G401.6 (cell line): ENCODE measurements around the gene ZNF383.
"Not testable (repeated sequence)": the region's sequence is repeated elsewhere in the genome, so short reads cannot be mapped to it uniquely, and the experiment has no call there.

Experiments used
- FAIRE-seq: peaks from 2 replicates; lab custom pipeline; 2012; peaks lifted over from hg19 to GRCh38; lab: Jason Lieb, UNC

ZNF383 gene

GRCh38 chr19:37294246-37294645 is 76.2 kb downstream of the ZNF383 start:
- not testable (repeated sequence) for FAIRE-seq
